BLaER1 treated with 17β-estradiol and CSF1 and Interleukin-3, amounts not matched to agents 10 nM and 100 nM (cell line): ENCODE data around the gene SHOC2.

Source experiments
- H3K27ac ChIP-seq, 11 experiments: shearing (Covaris generic); formaldehyde crosslinking; 2 replicates each; pipeline ENCODE4 v1.8.1; 2022
- H3K27me3 ChIP-seq, 11 experiments: shearing (Covaris generic); formaldehyde crosslinking; 2 replicates each; pipeline ENCODE4 v1.8.1; 2022
- H3K36me3 ChIP-seq, 11 experiments: shearing (Covaris generic); formaldehyde crosslinking; 2 replicates each; pipeline ENCODE4 v1.8.1; 2022
- H3K4me1 ChIP-seq, 10 experiments: shearing (Covaris generic); formaldehyde crosslinking; 2 replicates each; pipeline ENCODE4 v1.8.1; 2022
- H3K4me2 ChIP-seq, 11 experiments: shearing (Covaris generic); formaldehyde crosslinking; 2 replicates each; pipeline ENCODE4 v1.8.1; 2022
- H3K4me3 ChIP-seq, 10 experiments: shearing (Covaris generic); formaldehyde crosslinking; 2 replicates each; pipeline ENCODE4 v1.8.1; 2022
- H3K9ac ChIP-seq, 11 experiments: shearing (Covaris generic); formaldehyde crosslinking; 2 replicates each; pipeline ENCODE4 v1.8.1; 2022
- H3K9me3 ChIP-seq, 11 experiments: shearing (Covaris generic); formaldehyde crosslinking; replicated peaks in 1 of 11; 2 replicates each; pipeline ENCODE4 v1.8.1; 2022
- H4K20me1 ChIP-seq, 11 experiments: shearing (Covaris generic); formaldehyde crosslinking; 2 replicates each; pipeline ENCODE4 v1.8.1; 2022
- Cebpa-rat ChIP-seq, 11 experiments: shearing (Covaris generic); IDR thresholded peaks; 2 replicates each; pipeline ENCODE4 v1.8.1; 2022

SHOC2 gene

DNA sequence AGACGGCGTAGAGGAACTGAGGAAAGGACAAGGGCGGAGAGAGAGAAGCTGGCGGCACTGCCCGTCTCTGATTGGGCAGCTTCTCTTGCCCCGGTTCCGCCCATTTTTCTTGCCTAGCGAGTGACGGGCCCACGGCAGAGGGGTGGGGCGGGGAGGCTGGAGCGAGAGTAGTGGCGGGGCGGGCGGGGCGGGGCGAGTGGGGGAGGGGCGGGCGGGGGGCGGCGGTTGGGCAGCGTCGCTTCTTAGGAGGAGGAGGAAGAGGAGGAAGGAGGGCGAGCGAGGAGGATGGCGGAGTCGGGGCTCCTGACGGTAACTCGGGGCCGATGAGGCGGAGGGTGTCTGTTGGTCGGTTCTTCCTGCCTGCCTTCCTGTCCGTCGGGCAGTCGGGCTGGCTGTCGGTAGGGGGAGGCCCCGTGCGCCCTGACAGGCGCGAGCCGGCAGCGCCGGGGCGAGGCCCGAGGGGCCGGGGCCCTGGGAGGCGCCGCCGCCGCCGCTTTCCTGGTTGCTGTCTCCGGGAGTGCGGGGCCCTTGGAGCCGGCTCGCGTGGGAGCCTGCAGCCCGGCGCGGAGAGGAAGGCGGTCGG lies at the start of gene SHOC2:
Gene SHOC2, plus strand, starts transcription at position 256 of the 583 bp plus-strand sequence. CDS start 44,755 bp downstream, outside the sequence.
- peaks cover 29 to 57% (median 46%) of the 10 kb centered on the region in 10 experiments for H3K4me1 ChIP-seq

DNA sequence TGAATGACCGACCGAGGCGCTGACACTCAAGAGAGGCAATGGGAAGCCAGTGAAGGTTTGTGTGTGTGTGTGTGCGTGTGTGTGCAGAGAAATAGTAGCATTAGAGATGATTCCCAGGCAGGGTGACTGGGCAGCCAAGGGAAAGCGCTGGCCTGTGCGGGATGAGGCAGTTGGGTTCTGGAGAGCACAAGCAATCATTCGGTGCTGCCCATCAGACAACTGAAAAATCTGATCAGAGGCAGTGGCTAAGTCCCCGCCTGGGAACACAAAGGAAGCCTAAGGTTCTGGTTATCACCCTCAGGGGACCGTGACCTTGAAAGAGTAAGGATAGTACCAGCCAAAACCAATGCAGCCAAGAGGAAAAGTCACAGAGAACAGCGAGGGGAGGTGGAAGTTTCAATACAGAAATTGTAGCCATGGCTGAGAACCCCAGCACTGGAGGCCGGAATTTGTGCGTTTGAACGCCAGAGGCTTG lies 48.5 kb upstream of the SHOC2 start:
- Histone ChIP-seq H3K9ac (peak overlapping the region; percentile 73 to 97 (median 95)), H3K9me3 (no peaks in the 10 kb centered on the region), H3K36me3 (peaks cover 0 to 6% (median 1%) of the 10 kb centered on the region in 11 experiments; a peak in 11 of 22 replicates), H3K4me2 (peak overlapping the region; percentile 81 to 95 (median 86)), H4K20me1 (peaks cover 0 to 32% (median 0%) of the 10 kb centered on the region in 11 experiments; a peak in 7 of 22 replicates), H3K4me3 (peak overlapping the region; percentile 70 to 91 (median 74); a peak in 19 of 20 replicates), H3K4me1 (peaks cover 56 to 77% (median 66%) of the 10 kb centered on the region in 10 experiments), H3K27ac (peak overlapping the region; percentile 69 to 98 (median 95)), H3K27me3 (no peaks in the 10 kb centered on the region)
- TF ChIP-seq Cebpa-rat (IDR thresholded peaks at IDR 0.05) = no peak

More for the DNA sequence above, at the start of gene SHOC2:
- peak within 1 kb of the TSS; percentile 98 to 100 (median 100) for H3K9ac ChIP-seq
- H3K27ac ChIP-seq = peak within 1 kb of the TSS; percentile 98 to 100 (median 100)
- H3K9me3 ChIP-seq = no peaks in the 10 kb centered on the region
- H3K27me3 ChIP-seq = no peaks in the 10 kb centered on the region
- H3K4me2 ChIP-seq = peak within 1 kb of the TSS; percentile 74 to 92 (median 87)
- peaks cover 0 to 14% (median 7%) of the 10 kb centered on the region in 11 experiments; a peak in 14 of 22 replicates for H3K36me3 ChIP-seq
- peaks cover 32 to 47% (median 39%) of the 10 kb centered on the region in 11 experiments; a peak in 21 of 22 replicates for H4K20me1 ChIP-seq
- peak within 1 kb of the TSS; percentile 93 to 100 (median 98) for H3K4me3 ChIP-seq
- TF ChIP-seq Cebpa-rat (IDR thresholded peaks at IDR 0.05) = no peak

DNA sequence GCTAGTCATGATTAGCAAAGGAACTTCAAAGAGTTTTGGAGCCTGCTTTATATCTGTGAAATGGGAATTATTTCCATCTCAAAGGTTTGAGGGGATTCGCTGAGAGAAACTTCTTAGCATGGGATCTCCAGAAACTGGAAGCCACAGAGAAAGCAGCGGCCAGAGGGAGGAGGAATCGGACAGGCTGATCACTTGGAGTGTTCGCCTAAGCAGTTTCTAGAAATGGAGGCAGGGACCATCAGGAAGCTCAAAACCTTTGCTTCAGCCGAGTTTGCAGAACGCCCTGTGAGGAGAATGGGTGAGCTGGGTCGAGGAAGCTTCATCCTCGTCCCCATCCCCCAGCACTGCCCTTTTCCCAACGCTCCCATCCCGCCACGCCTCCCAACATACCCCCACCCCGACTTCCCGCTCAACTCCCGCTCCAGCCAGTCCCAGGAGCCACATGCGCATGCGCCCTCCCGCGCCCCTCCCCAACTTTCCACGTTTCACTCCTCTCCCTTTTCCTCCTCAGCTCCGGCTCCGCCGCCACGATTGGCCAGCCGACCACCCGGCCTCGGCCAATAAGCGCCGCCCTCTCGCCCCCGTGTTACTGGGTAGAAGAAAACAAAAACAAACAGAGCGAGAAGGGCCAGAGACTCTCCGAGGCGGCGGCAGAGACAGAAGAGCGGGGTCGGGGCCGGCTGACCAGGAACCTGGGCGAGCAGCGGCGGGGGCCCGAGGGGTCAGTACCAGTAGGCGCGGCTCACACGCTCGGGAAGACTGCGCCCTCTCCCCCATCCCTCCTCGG lies 47.9 kb upstream of the SHOC2 start, which contains the start of gene PDCD4:
Gene PDCD4, plus strand, starts transcription at position 631 of the 787 bp plus-strand sequence. CDS start 4,100 bp downstream, outside the sequence.
- Histone ChIP-seq H3K4me2 (peak within 1 kb of the TSS; percentile 81 to 95 (median 86)), H4K20me1 (peaks cover 0 to 38% (median 0%) of the 10 kb centered on the region in 11 experiments; a peak in 7 of 22 replicates), H3K27me3 (no peaks in the 10 kb centered on the region), H3K27ac (peak within 1 kb of the TSS; percentile 69 to 98 (median 95)), H3K4me1 (peaks cover 50 to 74% (median 60%) of the 10 kb centered on the region in 10 experiments), H3K36me3 (peaks cover 4 to 12% (median 7%) of the 10 kb centered on the region in 11 experiments; a peak in 13 of 22 replicates), H3K4me3 (peak within 1 kb of the TSS; percentile 70 to 91 (median 74)), H3K9ac (peak within 1 kb of the TSS; percentile 90 to 97 (median 95)), H3K9me3 (no peaks in the 10 kb centered on the region)
- no peak for TF ChIP-seq Cebpa-rat (IDR thresholded peaks at IDR 0.05)

DNA sequence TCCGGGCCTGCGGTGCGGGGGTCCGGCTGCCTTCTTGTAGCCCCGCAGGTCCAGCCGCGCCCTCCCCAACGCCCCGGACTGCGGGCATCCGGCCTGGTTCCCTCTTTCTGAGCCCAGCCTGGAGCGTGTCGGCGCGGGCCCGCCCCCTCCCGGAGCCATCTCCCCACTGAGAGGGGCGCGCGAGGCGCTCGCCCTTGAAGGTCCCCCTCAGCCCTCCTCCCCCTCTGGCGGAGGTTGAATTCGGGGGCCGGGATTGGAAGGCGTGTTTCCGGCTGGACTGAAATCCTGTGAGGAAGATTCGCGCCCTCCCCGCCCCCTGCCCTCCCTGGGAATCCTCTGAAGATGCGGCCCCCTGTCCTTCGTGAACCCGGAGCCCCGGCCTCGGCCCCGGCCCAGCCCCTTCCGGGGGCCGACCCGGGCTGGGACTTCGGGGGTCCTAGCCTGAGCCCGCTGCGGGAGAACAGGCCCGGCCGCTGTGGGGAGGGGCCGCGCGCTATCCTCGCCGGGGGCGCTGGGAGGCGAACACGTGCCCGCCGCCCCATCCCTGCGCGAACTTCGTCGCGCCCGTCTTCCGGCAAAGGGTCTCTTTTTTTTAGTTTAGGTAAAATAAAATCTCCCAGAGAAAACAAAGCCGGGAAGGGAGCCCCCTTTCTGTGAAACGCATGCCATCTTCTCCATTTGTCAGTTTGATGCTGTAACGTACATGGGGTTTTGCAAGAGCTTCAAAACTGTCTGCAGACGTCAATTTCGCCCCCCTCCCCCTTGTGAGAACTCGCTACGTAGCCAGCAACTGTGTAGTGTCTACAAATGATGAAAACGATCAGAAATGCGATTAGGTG lies 47.0 kb upstream of the SHOC2 start:
- Histone ChIP-seq H4K20me1 (peaks cover 0 to 47% (median 0%) of the 10 kb centered on the region in 11 experiments; a peak in 8 of 22 replicates), H3K27ac (peak overlapping the region; percentile 69 to 98 (median 95)), H3K4me3 (peak overlapping the region; percentile 70 to 91 (median 74)), H3K4me2 (peak overlapping the region; percentile 81 to 95 (median 86)), H3K27me3 (no peaks in the 10 kb centered on the region), H3K9me3 (no peaks in the 10 kb centered on the region), H3K9ac (peak overlapping the region; percentile 90 to 97 (median 95)), H3K36me3 (peaks cover 7 to 19% (median 10%) of the 10 kb centered on the region in 11 experiments; a peak in 14 of 22 replicates), H3K4me1 (peaks cover 44 to 66% (median 52%) of the 10 kb centered on the region in 10 experiments)
- TF ChIP-seq Cebpa-rat (IDR thresholded peaks at IDR 0.05) = peak in 8 of 11 experiments; percentile 55 to 84 (median 68); a peak in 15 of 22 replicates

DNA sequence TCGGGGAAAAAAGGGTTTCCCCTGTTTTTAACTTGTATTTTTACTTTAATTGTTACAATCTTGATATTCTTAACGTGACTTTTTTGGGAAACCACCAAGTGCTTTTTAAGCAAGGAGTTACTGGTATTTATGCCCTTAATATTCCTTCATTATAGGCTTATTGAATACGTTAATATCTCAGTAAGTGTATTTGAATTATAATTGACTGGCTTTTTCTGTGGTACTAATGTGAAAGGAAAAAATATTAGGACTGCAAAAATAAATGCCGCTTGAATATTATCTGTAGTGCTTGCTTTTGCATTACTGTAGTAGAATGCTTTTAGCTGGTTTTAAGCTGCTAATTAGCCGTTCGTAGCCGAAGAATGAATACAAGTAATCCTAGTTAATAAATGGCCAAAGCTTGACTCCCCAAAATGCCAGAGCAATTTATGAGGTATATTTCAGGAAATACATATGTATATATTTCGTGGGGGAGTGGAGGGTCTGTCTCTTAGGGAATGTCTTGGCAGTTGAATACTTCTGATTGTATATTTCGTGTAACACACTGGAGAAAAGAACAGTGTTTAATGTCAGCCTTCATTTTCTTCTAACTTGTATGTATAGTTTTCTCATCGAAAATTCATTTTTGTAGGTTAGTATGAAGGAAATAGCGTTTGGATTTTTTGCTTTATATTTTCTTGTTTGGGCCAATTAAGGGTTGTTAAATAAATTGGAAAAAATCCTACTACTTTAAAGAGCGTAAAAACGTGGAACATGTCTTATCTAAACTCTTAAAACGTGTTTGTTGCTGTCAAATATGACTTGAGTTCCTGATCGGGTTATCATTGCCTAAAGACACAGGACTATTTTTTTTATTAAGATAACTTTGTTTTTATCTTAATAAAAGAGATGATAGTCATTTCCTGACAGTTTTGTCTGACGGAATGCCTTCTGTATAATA lies 46.1 kb upstream of the SHOC2 start:
- H3K9me3 ChIP-seq = no peaks in the 10 kb centered on the region
- peaks cover 7 to 28% (median 18%) of the 10 kb centered on the region in 11 experiments; a peak in 17 of 22 replicates for H3K36me3 ChIP-seq
- TF ChIP-seq Cebpa-rat (IDR thresholded peaks at IDR 0.05) = no peak; a peak in 1 of 22 replicates
- peak overlapping the region; percentile 69 to 98 (median 95) for H3K27ac ChIP-seq
- H3K4me3 ChIP-seq = peak overlapping the region; percentile 70 to 91 (median 74)
- peaks cover 0 to 56% (median 0%) of the 10 kb centered on the region in 11 experiments; a peak in 9 of 22 replicates for H4K20me1 ChIP-seq
- H3K4me2 ChIP-seq = peak overlapping the region; percentile 81 to 95 (median 86)
- H3K27me3 ChIP-seq = no peaks in the 10 kb centered on the region
- peaks cover 35 to 57% (median 43%) of the 10 kb centered on the region in 10 experiments for H3K4me1 ChIP-seq
- peak overlapping the region; percentile 90 to 97 (median 95) for H3K9ac ChIP-seq

DNA sequence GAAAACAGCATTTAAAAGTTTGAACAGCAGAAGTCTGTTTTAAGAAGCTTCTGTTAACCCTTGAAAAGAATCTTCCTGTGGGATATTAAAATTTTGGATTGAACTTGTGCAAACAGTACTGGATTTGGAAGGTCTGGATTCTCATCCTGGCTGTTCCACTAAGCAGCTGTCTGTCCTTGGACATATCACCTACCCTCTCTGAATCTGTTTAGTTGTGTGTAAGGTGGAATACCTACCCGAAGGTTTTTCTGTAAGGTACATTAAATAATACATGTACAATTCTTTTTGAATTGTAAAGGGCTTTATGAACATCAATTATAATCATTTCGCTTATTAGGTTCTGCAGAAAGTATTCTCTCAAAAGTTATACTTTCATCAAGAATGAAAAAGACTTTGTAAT lies 45.5 kb upstream of the SHOC2 start:
- Histone ChIP-seq H3K9ac (peak overlapping the region; percentile 90 to 97 (median 95)), H4K20me1 (peaks cover 0 to 63% (median 0%) of the 10 kb centered on the region in 11 experiments; a peak in 10 of 22 replicates), H3K27me3 (no peaks in the 10 kb centered on the region), H3K36me3 (peaks cover 12 to 35% (median 25%) of the 10 kb centered on the region in 11 experiments; a peak in 18 of 22 replicates), H3K4me3 (peak overlapping the region; percentile 70 to 91 (median 74)), H3K9me3 (no peaks in the 10 kb centered on the region), H3K4me1 (peaks cover 28 to 50% (median 36%) of the 10 kb centered on the region in 10 experiments), H3K4me2 (peak overlapping the region; percentile 81 to 95 (median 86)), H3K27ac (peak overlapping the region; percentile 69 to 98 (median 95); a peak in 21 of 22 replicates)
- no peak for TF ChIP-seq Cebpa-rat (IDR thresholded peaks at IDR 0.05)

DNA sequence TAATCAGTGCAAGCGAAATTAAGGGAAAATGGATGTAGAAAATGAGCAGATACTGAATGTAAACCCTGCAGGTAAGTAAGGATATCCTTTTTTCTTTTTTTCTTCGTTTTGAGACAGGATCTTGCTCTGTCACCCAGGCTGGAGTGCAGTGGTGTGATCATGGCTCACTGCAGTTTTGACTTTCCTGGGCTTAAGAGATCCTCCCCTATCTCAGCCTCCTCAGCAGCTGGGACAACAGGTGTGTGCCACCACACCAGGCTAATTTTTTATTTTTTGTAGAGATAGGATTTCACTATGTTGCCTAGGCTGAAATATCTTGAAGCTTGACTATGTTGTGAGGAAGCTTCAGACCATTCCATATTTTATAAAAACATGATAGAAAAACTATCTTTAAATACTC lies 43.4 kb upstream of the SHOC2 start:
- H4K20me1 ChIP-seq = peaks cover 0 to 83% (median 3%) of the 10 kb centered on the region in 11 experiments; a peak in 10 of 22 replicates
- H3K27me3 ChIP-seq = no peaks in the 10 kb centered on the region
- no peak for TF ChIP-seq Cebpa-rat (IDR thresholded peaks at IDR 0.05)
- H3K9me3 ChIP-seq = no peaks in the 10 kb centered on the region
- no peak overlapping the region for H3K27ac ChIP-seq
- peak overlapping the region in 1 of 11 experiments; percentile 38; a peak in 1 of 22 replicates for H3K9ac ChIP-seq
- H3K4me2 ChIP-seq = peak overlapping the region in 2 of 11 experiments; percentile 85 to 95; a peak in 2 of 22 replicates
- H3K4me3 ChIP-seq = no peak overlapping the region
- peaks cover 18 to 55% (median 41%) of the 10 kb centered on the region in 11 experiments; a peak in 19 of 22 replicates for H3K36me3 ChIP-seq
- H3K4me1 ChIP-seq = peaks cover 7 to 29% (median 16%) of the 10 kb centered on the region in 10 experiments
